Endothelial cell (in vitro differentiated cells): ENCODE results near the gene CAPZB. TPM values are rescaled to one million over a fixed set of nuclear protein-coding genes. Genes with fewer than 3 reads are reported as not detected.
A peak's percentile ranks its signal among the peaks of the same experiment; 100 is the strongest.

ENCODE experiments used
- DNase-seq: peaks from one replicate; pipeline ENCODE4 v3.0.0; 2021; ENCODE audit warnings: low spot score
- H3K27ac Mint-ChIP-seq: one replicate; pipeline ENCODE4 v1.8.0; 2021; ENCODE audit warnings: mixed read lengths, inconsistent platforms; ENCODE audit not compliant: unreplicated experiment
- H3K27me3 Mint-ChIP-seq: one replicate; pipeline ENCODE4 v1.8.0; 2021; ENCODE audit warnings: mild to moderate bottlenecking, moderate library complexity, mixed read lengths, inconsistent platforms; ENCODE audit not compliant: unreplicated experiment
- H3K36me3 Mint-ChIP-seq: one replicate; pipeline ENCODE4 v1.8.0; 2021; ENCODE audit warnings: mild to moderate bottlenecking, low read depth, mixed read lengths, inconsistent platforms; ENCODE audit not compliant: unreplicated experiment
- H3K4me1 Mint-ChIP-seq: one replicate; pipeline ENCODE4 v1.8.0; 2021; ENCODE audit warnings: mild to moderate bottlenecking, mixed read lengths, inconsistent platforms; ENCODE audit not compliant: unreplicated experiment
- H3K4me3 Mint-ChIP-seq: one replicate; pipeline ENCODE4 v1.8.0; 2021; ENCODE audit warnings: mild to moderate bottlenecking, mixed read lengths, inconsistent platforms; ENCODE audit not compliant: unreplicated experiment
- H3K9me3 Mint-ChIP-seq: one replicate; pipeline ENCODE4 v1.8.0; 2021; ENCODE audit warnings: mixed read lengths, inconsistent platforms; ENCODE audit not compliant: unreplicated experiment
- total RNA-seq: library from RNA; stranded (reverse); fragmentation: NEBNext Ultra II Directional; extraction: Animal tissue kit (Norgen Biotek cat#: 25700); gene quantifications from one replicate; pipeline ENCODE4 v1.2.1, GENCODE V29; 2021; ENCODE audit not compliant: unreplicated experiment
- TF ChIP-seq, protein P1 (sequence below): fragments of 200-600 bp; sonication (generic); IDR thresholded peaks from one replicate; pipeline ENCODE4 v1.5.0; 2021; ENCODE audit warnings: antibody characterized with exemption; ENCODE audit not compliant: unreplicated experiment

Gene CAPZB
- total RNA-seq, 1 donor from 2014 or later = 414 TPM

DNA sequence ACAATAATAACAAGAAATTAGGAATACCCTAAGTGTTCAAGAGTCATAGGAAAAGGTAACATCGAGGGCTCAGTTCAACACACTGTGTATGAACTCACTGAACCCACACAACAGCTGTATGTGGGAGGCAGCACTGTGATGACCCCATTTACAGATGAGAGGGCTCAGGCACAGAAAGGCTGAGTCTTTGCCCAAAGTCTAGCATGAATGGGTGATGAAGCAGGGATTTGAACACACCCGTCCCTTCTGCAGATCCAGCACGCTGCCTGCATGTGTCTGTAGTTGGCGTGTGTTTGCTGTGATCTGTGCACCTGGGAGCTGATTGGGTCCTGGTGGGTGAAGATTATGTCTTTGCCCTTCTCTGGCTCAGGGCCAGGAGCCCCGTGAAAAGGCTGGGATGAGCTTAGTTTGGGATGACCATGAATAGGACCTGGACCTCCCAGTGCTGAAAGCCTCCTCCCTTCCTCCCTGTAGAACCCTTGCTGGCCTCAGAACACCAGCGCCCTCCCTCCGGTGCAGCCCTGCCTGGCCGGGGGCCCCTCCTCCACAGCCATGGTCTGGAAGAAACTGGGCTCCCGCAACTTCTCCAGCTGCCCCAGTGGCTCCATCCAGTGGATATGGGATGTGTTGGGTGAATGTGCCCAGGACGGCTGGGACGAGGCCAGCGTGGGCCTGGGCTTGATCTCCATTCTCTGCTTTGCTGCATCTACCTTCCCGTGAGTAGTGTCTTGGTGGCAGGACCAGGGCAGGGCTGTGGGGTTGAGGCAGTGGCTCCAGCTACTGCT lies 168.0 kb downstream of the CAPZB start:
- Mint-ChIP-seq H3K9me3 (no peaks in the 10 kb centered on the region), H3K36me3 (peaks cover 23% of the 10 kb centered on the region), H3K27me3 (peaks cover 8% of the 10 kb centered on the region), H3K27ac (no peak overlapping the region), H3K4me3 (no peak overlapping the region), H3K4me1 (peaks cover 23% of the 10 kb centered on the region)
- no peak for DNase-seq
- TF ChIP-seq, protein P1, sequence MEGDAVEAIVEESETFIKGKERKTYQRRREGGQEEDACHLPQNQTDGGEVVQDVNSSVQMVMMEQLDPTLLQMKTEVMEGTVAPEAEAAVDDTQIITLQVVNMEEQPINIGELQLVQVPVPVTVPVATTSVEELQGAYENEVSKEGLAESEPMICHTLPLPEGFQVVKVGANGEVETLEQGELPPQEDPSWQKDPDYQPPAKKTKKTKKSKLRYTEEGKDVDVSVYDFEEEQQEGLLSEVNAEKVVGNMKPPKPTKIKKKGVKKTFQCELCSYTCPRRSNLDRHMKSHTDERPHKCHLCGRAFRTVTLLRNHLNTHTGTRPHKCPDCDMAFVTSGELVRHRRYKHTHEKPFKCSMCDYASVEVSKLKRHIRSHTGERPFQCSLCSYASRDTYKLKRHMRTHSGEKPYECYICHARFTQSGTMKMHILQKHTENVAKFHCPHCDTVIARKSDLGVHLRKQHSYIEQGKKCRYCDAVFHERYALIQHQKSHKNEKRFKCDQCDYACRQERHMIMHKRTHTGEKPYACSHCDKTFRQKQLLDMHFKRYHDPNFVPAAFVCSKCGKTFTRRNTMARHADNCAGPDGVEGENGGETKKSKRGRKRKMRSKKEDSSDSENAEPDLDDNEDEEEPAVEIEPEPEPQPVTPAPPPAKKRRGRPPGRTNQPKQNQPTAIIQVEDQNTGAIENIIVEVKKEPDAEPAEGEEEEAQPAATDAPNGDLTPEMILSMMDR = no peak

DNA sequence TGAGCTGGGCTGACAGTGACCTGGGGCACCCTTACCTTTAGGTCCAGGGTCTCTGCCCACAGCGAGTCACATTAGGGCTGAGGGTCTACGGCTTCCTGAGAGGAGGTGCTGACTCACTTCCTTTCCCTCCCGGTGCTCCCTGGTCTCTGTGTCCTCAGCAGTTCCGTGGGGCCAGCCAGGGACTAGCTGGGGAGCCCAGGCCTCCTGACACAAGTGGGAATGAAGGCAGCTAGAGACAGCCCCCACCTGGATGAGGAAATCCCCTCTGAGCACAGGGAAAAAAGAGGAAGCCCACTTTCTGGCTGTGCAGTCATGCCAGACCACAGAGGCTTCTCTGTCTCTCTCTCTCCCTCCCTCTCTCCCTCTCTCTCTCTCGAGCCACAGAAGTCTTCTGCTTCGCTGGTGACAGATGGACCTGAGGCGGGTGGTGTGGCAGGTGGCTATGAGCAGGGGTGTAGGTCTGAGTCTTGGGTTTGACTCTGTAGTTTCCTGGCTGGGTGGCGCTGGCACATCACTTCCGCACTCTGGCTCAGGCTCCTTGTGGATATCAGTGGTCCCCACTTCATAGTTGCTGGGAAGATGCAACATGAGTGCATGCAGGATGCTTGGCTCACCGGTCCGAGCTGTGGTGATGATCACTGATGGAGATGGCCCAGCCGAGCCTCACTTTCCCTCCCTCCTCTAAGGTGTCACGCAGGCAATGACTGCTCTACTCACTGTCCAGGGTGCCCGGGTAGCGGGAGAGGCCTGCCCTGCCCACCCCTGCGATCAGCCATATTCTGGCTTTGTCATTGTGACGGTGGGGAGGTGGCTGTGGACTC lies 169.8 kb downstream of the CAPZB start:
- Mint-ChIP-seq H3K27ac (no peak overlapping the region), H3K4me1 (peaks cover 29% of the 10 kb centered on the region), H3K27me3 (peaks cover 12% of the 10 kb centered on the region), H3K9me3 (no peaks in the 10 kb centered on the region), H3K4me3 (peak overlapping the region; percentile 18), H3K36me3 (peaks cover 16% of the 10 kb centered on the region)
- no peak for DNase-seq
- TF ChIP-seq, protein P1 = no peak

DNA sequence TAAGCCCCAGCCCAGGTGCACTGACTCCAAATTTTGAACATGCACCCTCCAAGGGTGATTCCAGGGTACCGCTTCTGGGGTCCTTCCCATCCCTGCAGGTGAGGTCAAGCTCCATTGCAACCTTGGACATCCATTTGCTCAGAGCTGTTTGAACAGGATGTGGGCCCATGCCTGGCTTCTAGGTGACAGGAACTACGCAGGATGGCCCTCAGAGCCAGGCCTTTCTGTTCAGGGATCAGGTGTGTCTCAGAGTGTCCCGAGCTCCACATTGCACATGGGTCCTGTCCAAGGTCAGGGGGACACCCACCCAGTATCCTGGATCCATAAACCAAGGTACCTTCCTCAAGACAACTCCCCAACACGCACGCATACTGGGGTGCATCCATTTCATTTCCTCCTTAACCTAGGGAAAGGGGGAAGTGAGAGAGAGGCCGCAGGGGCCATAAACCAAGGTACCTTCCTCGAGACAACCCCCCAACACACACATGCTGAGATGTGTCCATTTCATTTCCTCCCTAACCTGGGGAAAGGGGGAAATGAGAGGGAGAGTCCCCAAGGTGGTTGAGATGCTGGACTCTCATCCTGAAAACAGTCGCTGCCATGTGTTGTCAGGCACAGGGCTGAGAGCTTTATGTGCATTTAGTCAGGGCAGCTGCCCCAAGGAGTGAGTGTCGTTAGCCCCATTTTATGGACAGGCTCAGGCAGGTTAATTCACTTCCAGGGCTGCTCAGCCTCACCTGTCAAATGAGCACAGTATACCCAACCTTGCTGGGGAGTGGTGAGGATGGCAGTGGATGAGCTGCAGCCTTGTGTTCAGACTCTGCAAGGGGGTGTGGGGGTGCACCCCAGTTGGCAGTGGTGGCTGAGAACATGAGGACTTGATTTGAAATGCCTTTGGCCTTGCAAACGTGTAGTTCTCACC lies 171.1 kb downstream of the CAPZB start:
- Mint-ChIP-seq H3K36me3 (peaks cover 14% of the 10 kb centered on the region), H3K9me3 (no peaks in the 10 kb centered on the region), H3K27ac (no peak overlapping the region), H3K4me3 (no peak overlapping the region), H3K27me3 (peaks cover 12% of the 10 kb centered on the region), H3K4me1 (peaks cover 29% of the 10 kb centered on the region)
- no peak for DNase-seq
- TF ChIP-seq, protein P1 = no peak

DNA sequence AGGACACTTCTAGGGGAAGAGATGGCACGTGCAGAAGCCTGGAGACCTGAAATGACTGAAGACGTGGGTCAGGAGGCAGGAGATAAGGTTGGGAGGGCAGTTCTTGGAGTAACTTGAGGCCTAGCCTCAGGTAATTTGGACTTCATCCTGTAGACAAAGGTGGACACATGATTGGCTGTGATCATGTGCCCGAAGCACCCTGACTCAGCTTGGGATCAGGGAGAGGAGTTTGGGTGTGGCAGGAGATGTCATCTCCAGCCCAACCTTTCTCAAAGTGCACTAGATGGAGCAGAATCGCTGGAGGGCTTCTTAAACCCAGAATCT lies 171.7 kb downstream of the CAPZB start:
- H3K4me3 Mint-ChIP-seq = peak overlapping the region; percentile 86
- TF ChIP-seq, protein P1 = no peak
- H3K27me3 Mint-ChIP-seq = peaks cover 16% of the 10 kb centered on the region
- H3K27ac Mint-ChIP-seq = no peak overlapping the region
- H3K9me3 Mint-ChIP-seq = no peaks in the 10 kb centered on the region
- no peak for DNase-seq
- H3K4me1 Mint-ChIP-seq = peaks cover 29% of the 10 kb centered on the region
- peaks cover 13% of the 10 kb centered on the region for H3K36me3 Mint-ChIP-seq
